ENCODE data around the gene EHF. TPM values are rescaled to one million over a fixed set of nuclear protein-coding genes. Genes with fewer than 3 reads are reported as not detected.

Gene EHF
- total RNA-seq, 4 donors from 2014 or later: 3.8 to 13.9 (median 8.1) TPM

GRCh38 chr11:34633640-34633989 is 12.7 kb downstream of the EHF start:
- H3K27me3 ChIP-seq: no peaks in the 10 kb centered on the region
- H3K36me3 ChIP-seq: no peaks in the 10 kb centered on the region
- H3K27ac ChIP-seq: peak overlapping the region; percentile 90 to 93 (median 93)
- no peak for TF ChIP-seq POLR2A (IDR thresholded peaks at IDR 0.05)
- no peak for TF ChIP-seq CTCF (IDR thresholded peaks at IDR 0.05)
- no peak for DNase-seq
- H3K9me3 ChIP-seq: no peaks in the 10 kb centered on the region
- H3K4me1 ChIP-seq: peaks cover 38 to 68% of the 10 kb centered on the region in 2 donors
- intact Hi-C loops (cut with DNase I): no loop called here
- H3K4me3 ChIP-seq (replicated peaks in 1 of 3): no peak overlapping the region

GRCh38 chr11:34633990-34634693 is 13.2 kb downstream of the EHF start:
- Histone ChIP-seq H3K27ac (peak overlapping the region; percentile 90 to 93 (median 93)), H3K4me1 (peaks cover 38 to 69% of the 10 kb centered on the region in 2 donors), H3K9me3 (no peaks in the 10 kb centered on the region), H3K4me3 (replicated peaks in 1 of 3) (no peak overlapping the region), H3K27me3 (no peaks in the 10 kb centered on the region), H3K36me3 (no peaks in the 10 kb centered on the region)
- intact Hi-C loops (cut with DNase I): no loop called here
- 65 to 71% methylated on average over 5 of the region's 5 CpGs for WGBS, 2 donors
- no peak for TF ChIP-seq POLR2A (IDR thresholded peaks at IDR 0.05)
- no peak for TF ChIP-seq CTCF (IDR thresholded peaks at IDR 0.05)
- no peak for DNase-seq

GRCh38 chr11:34634694-34635062 is 13.8 kb downstream of the EHF start:
- intact Hi-C loops (cut with DNase I): no loop called here
- peaks cover 43 to 70% of the 10 kb centered on the region in 2 donors for H3K4me1 ChIP-seq
- H3K9me3 ChIP-seq: no peaks in the 10 kb centered on the region
- no peak overlapping the region for H3K4me3 ChIP-seq (replicated peaks in 1 of 3)
- TF ChIP-seq POLR2A (IDR thresholded peaks at IDR 0.05) (no peak), CTCF (IDR thresholded peaks at IDR 0.05) (no peak)
- H3K27ac ChIP-seq: peak overlapping the region; percentile 4 to 93 (median 90)
- H3K27me3 ChIP-seq: no peaks in the 10 kb centered on the region
- 89 to 93% methylated on average over 2 of the region's 2 CpGs for WGBS, 2 donors
- no peak for DNase-seq
- H3K36me3 ChIP-seq: no peaks in the 10 kb centered on the region

GRCh38 chr11:34636127-34636526 is 15.2 kb downstream of the EHF start:
- 93 to 94% methylated on average over 1 of the region's 1 CpG for WGBS, 2 donors
- DNase-seq: no peak
- peaks cover 43 to 71% of the 10 kb centered on the region in 2 donors for H3K4me1 ChIP-seq
- H3K9me3 ChIP-seq: no peaks in the 10 kb centered on the region
- no peak for TF ChIP-seq POLR2A (IDR thresholded peaks at IDR 0.05)
- no peak for TF ChIP-seq CTCF (IDR thresholded peaks at IDR 0.05)
- H3K27ac ChIP-seq: peak overlapping the region in 2 of 3 donors; percentile 11 to 90
- H3K36me3 ChIP-seq: no peaks in the 10 kb centered on the region
- no peak overlapping the region for H3K4me3 ChIP-seq (replicated peaks in 1 of 3)
- intact Hi-C loops (cut with DNase I): no loop called here
- H3K27me3 ChIP-seq: no peaks in the 10 kb centered on the region

- TF ChIP-seq CTCF (IDR thresholded peaks at IDR 0.05) (no peak), POLR2A (IDR thresholded peaks at IDR 0.05) (no peak)
- 68 to 79% methylated on average over 4 to 5 of the region's 5 CpGs for WGBS, 2 donors
These were observed 16.4 kb downstream of the EHF start for GRCh38 chr11:34637303-34637702.

More at GRCh38 chr11:34637303-34637702, 16.4 kb downstream of the EHF start:
- Histone ChIP-seq H3K4me1 (peaks cover 46 to 77% of the 10 kb centered on the region in 2 donors), H3K4me3 (replicated peaks in 1 of 3) (no peak overlapping the region), H3K36me3 (no peaks in the 10 kb centered on the region), H3K27ac (peak overlapping the region; percentile 54 to 90 (median 63)), H3K27me3 (no peaks in the 10 kb centered on the region), H3K9me3 (no peaks in the 10 kb centered on the region)
- peak; percentile 58 to 65 for DNase-seq
- intact Hi-C loops (cut with DNase I): no loop called here

Measured in thyroid gland (tissue), 4 donors.